NOMO-1 (cell line): ENCODE results near the gene RIC1.
"Not testable (repeated sequence)": the region's sequence is repeated elsewhere in the genome, so short reads cannot be mapped to it uniquely, and the experiment has no call there.

Source experiments
- DNase-seq, 2 experiments: peaks; one replicate each; lab custom pipeline; 2025; ENCODE audit not compliant: unreplicated experiment in 2 of 2; lab: John Stamatoyannopoulos, UW

RIC1 gene

GRCh38 chr9:5784526-5785315 is 155.8 kb downstream of the RIC1 start:
- no peak for DNase-seq

- DNase-seq, result no peak
Observed at GRCh38 chr9:5786370-5787127, 157.6 kb downstream of the RIC1 start.

GRCh38 chr9:5787220-5787619 is 158.3 kb downstream of the RIC1 start:
- no peak for DNase-seq

- no peak for DNase-seq
Observed at GRCh38 chr9:5787759-5788302, 158.9 kb downstream of the RIC1 start.

GRCh38 chr9:5789489-5789888 is 160.6 kb downstream of the RIC1 start:
- no peak for DNase-seq

- no peak for DNase-seq
Observed at GRCh38 chr9:5790923-5791322, 162.0 kb downstream of the RIC1 start.

- DNase-seq, result no peak
Observed at GRCh38 chr9:5791870-5792269, 163.0 kb downstream of the RIC1 start.

GRCh38 chr9:5793812-5794211 is 164.9 kb downstream of the RIC1 start:
- DNase-seq, result no peak

- DNase-seq, result no peak
Observed at GRCh38 chr9:5796298-5796697, 167.4 kb downstream of the RIC1 start.

- DNase-seq, result no peak
Observed at GRCh38 chr9:5798581-5798980, 169.7 kb downstream of the RIC1 start.

- DNase-seq, result no peak
Observed at GRCh38 chr9:5799314-5799713, 170.4 kb downstream of the RIC1 start.

- not testable (repeated sequence) for DNase-seq
Observed at GRCh38 chr9:5800378-5800777, 171.5 kb downstream of the RIC1 start.

- DNase-seq, result no peak
Observed at GRCh38 chr9:5800969-5801738, 172.2 kb downstream of the RIC1 start.

GRCh38 chr9:5801739-5802113 is 172.8 kb downstream of the RIC1 start:
- no peak for DNase-seq

- no peak for DNase-seq
Observed at GRCh38 chr9:5805478-5805877, 176.6 kb downstream of the RIC1 start.

GRCh38 chr9:5811751-5812150 is 182.8 kb downstream of the RIC1 start:
- no peak for DNase-seq

- DNase-seq, result no peak
Observed at GRCh38 chr9:5813824-5814223, 184.9 kb downstream of the RIC1 start.

GRCh38 chr9:5815461-5815860 is 186.6 kb downstream of the RIC1 start:
- no peak for DNase-seq

GRCh38 chr9:5817862-5818261 is 189.0 kb downstream of the RIC1 start:
- no peak for DNase-seq

- DNase-seq, result no peak
Observed at GRCh38 chr9:5818424-5819142, 189.7 kb downstream of the RIC1 start.

GRCh38 chr9:5819174-5819573 is 190.3 kb downstream of the RIC1 start:
- DNase-seq, result no peak
